Esophagus squamous epithelium (tissue), 5 donors: Measurements from ENCODE around the gene SLC24A3. TPM values are rescaled to one million over a fixed set of nuclear protein-coding genes. Genes with fewer than 3 reads are reported as not detected.
A peak's percentile ranks its signal among the peaks of the same experiment; 100 is the strongest.

ENCODE experiments used
- DNase-seq: peaks from one replicate; lab custom pipeline; 2025; lab: John Stamatoyannopoulos, UW
- H3K27ac ChIP-seq, 4 donors: fragments of 200-600 bp; sonication (generic); one replicate each; pipeline ENCODE4 v1.5.1; 2016 to 2019; ENCODE audit warnings: mild to moderate bottlenecking in 1 of 4
- H3K27me3 ChIP-seq, 4 donors: fragments of 200-600 bp; sonication (generic); 1 replicate in 3 of 4; 2 replicates in 1 of 4; pipeline versions ENCODE4 v1.5.1 to v1.6.0; 2017 to 2021; ENCODE audit warnings: antibody characterized with exemption in 1 of 4
- H3K36me3 ChIP-seq, 3 donors: fragments of 200-600 bp; sonication (generic); one replicate each; pipeline ENCODE4 v1.5.1; 2016 to 2019
- H3K4me1 ChIP-seq, 3 donors: fragments of 200-600 bp; sonication (generic); one replicate each; pipeline ENCODE4 v1.5.1; 2017 to 2019
- H3K4me3 ChIP-seq, 4 donors: fragments of 200-600 bp; sonication (generic); 1 replicate in 3 of 4; 2 replicates in 1 of 4; pipeline ENCODE4 v1.5.1; 2016 to 2019; ENCODE audit warnings: mild to moderate bottlenecking in 2 of 4, moderate library complexity in 1 of 4
- H3K9me3 ChIP-seq, 3 donors: fragments of 200-600 bp; sonication (generic); one replicate each; pipeline ENCODE4 v1.5.1; 2016 to 2019
- POLR2A ChIP-seq, 4 donors: fragments of 450-650 bp; IDR thresholded peaks; one replicate each; pipeline ENCODE4 v1.6.1; 2017; ENCODE audit warnings: antibody characterized with exemption in 4 of 4, mild to moderate bottlenecking in 4 of 4, moderate library complexity in 3 of 4
- WGBS, 2 donors: methylation state at CpG; one replicate each; pipeline ENCODE4 v1.1.5; 2018; 5-methylcytosine and 5-hydroxymethylcytosine counted together
- intact Hi-C: fragments of 100-400 bp; cut with DNase I; formaldehyde crosslinking; loops from one replicate; pipeline ENCODE4 v1.15.0; 2022
- total RNA-seq, 4 donors: library from RNA; depleted of rRNA; stranded (reverse); fragments of >200 nt; gene quantifications; one replicate each; pipeline ENCODE4 v1.1.0, GENCODE V29; 2016
- TF ChIP-seq, protein P1 (sequence below), 6 experiments: fragments of 450-650 bp in 4 of 6; fragments of 200-600 bp in 2 of 6; sonication (generic) in 2 of 6; IDR thresholded peaks; one replicate each; pipeline ENCODE4 v1.5.1; 2016 to 2019; ENCODE audit warnings: antibody characterized with exemption in 6 of 6, mild to moderate bottlenecking in 4 of 6, moderate library complexity in 4 of 6
- donor health status: DM: yes; HTN: yes; CAD: no.

SLC24A3 gene
- total RNA-seq, 4 donors from 2014 or later: 3.0 to 8.2 (median 6.1) TPM

DNA sequence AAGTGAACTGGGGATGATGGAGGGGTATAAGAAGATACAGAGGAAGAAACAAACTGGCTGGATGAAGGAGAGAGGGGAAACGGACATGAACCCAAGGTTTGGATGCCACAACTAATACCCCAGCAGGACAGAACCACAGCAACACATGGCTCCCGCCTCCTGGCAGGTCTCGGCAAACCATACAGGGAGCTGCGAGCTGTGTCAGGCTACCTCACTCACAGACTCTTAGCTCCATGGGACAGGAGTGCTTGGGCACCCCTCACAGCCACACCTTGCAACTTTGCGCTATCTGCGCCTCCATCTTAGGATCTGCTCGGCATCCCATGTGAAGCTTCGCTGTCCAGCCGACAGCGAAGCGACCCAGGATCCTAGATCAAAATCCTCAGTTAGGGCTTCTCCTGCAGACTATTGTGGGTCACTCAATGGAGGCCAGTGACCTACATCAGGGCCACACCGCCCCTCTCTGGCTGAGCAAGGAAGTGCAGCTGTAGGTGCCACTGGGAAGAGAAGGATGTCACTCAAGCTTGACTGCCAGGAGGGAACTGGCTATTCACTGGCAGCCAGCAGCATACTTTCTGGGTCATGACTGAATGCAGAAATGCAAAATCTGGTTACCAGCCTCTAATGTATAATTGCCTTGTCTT, 371.2 kb downstream of the SLC24A3 start:
- TF ChIP-seq POLR2A (IDR thresholded peaks at IDR 0.05): no peak
- TF ChIP-seq, protein P1, sequence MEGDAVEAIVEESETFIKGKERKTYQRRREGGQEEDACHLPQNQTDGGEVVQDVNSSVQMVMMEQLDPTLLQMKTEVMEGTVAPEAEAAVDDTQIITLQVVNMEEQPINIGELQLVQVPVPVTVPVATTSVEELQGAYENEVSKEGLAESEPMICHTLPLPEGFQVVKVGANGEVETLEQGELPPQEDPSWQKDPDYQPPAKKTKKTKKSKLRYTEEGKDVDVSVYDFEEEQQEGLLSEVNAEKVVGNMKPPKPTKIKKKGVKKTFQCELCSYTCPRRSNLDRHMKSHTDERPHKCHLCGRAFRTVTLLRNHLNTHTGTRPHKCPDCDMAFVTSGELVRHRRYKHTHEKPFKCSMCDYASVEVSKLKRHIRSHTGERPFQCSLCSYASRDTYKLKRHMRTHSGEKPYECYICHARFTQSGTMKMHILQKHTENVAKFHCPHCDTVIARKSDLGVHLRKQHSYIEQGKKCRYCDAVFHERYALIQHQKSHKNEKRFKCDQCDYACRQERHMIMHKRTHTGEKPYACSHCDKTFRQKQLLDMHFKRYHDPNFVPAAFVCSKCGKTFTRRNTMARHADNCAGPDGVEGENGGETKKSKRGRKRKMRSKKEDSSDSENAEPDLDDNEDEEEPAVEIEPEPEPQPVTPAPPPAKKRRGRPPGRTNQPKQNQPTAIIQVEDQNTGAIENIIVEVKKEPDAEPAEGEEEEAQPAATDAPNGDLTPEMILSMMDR (IDR thresholded peaks at IDR 0.05): peak in 5 of 6 experiments; percentile 69 to 90 (median 74)
- H3K27ac ChIP-seq: no peak overlapping the region
- no peaks in the 10 kb centered on the region for H3K4me1 ChIP-seq
- no peak for DNase-seq
- H3K27me3 ChIP-seq: no peaks in the 10 kb centered on the region
- H3K36me3 ChIP-seq: peaks cover 0 to 14% (median 0%) of the 10 kb centered on the region in 3 donors
- H3K4me3 ChIP-seq: no peak overlapping the region
- H3K9me3 ChIP-seq: no peaks in the 10 kb centered on the region
- intact Hi-C loops: loop anchor here (5.0 kb wide), 1 partner anchor 376 kb away; no protein-coding TSS in a partner anchor
- WGBS, 2 donors: 66 to 79% methylated on average over 10 to 12 of the region's 12 CpGs

DNA sequence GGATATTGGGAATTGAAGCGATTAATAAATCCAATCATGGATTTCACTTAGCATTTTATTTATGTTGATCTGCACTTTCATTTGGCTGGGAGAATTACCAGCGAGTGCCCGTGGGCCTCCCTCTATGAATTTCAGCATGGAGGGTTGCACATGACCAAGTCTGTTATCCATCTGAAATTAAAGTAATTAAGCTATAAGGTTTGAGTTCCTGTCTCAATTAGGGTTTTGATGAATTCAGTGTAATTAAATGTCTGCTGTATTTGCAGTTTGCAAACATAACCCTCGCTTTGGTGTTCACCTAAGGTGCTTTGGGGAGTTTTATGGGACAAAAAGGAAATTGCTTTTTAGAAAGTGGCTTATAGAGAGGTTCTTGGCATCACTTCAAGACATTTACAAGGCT, 375.8 kb downstream of the SLC24A3 start:
- no peak for TF ChIP-seq POLR2A (IDR thresholded peaks at IDR 0.05)
- TF ChIP-seq, protein P1 (IDR thresholded peaks at IDR 0.05): no peak
- Histone ChIP-seq H3K4me3 (no peak overlapping the region), H3K36me3 (peaks cover 0 to 14% (median 0%) of the 10 kb centered on the region in 3 donors), H3K9me3 (no peaks in the 10 kb centered on the region), H3K27ac (no peak overlapping the region), H3K4me1 (no peaks in the 10 kb centered on the region), H3K27me3 (no peaks in the 10 kb centered on the region)
- 79 to 80% methylated on average over 4 of the region's 4 CpGs for WGBS, 2 donors
- intact Hi-C loops: no loop called here
- DNase-seq: no peak

DNA sequence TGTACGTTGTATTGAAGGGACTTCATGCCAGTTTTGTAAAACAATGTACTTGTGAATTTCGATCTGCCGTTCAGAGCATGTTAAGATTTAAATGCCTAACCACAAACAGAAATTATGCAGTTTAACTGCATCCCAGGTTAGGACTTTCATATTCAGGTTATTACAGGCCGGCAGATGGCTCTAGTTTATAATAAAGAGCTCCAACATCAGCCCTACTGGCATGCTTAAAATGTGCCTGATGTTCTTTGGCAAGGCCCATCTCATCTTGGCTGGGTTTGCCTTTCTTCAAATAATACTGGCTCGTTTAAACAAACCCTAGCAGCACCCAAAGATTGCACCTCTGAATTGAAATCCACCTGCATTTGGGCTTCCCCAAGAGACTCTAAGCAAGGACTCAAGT, 376.3 kb downstream of the SLC24A3 start:
- H3K27ac ChIP-seq: no peak overlapping the region
- H3K4me1 ChIP-seq: no peaks in the 10 kb centered on the region
- 33 to 35% methylated on average over 4 to 5 of the region's 5 CpGs for whole genome bisulfite sequencing, 2 donors
- no peak for DNase-seq
- no peak overlapping the region for H3K4me3 ChIP-seq
- TF ChIP-seq, protein P1 (IDR thresholded peaks at IDR 0.05): no peak
- no peak for TF ChIP-seq POLR2A (IDR thresholded peaks at IDR 0.05)
- intact Hi-C loops: no loop called here
- H3K36me3 ChIP-seq: peaks cover 0 to 14% (median 0%) of the 10 kb centered on the region in 3 donors
- no peaks in the 10 kb centered on the region for H3K27me3 ChIP-seq
- H3K9me3 ChIP-seq: no peaks in the 10 kb centered on the region

DNA sequence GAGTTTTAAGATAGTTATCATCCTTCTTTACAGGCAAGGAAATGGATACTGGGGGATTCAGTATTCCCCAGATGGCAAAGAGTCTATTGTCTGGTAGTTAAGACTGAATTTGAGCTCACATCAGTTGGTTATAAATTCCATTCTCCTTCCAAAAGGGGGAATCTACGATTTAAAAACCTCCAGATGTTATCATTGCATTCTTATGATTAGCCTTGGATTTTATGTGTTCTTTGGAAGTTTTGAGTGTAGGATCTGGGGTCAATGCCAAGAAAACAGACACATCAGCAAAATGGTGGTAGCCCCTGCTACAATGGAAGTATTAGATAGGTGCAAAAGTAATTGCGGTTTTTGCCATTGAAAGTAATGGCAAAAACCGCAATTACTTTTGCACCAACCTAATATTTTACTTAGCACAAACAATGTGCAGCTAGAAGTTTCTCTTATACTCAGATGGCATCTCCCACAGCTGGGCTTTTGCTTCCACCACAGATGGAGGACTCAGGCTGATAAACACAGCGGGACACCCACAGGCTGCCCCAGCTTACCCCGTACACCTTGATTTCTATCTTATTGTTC, 377.4 kb downstream of the SLC24A3 start:
- Histone ChIP-seq H3K9me3 (no peaks in the 10 kb centered on the region), H3K27ac (no peak overlapping the region), H3K4me1 (no peaks in the 10 kb centered on the region), H3K36me3 (peaks cover 0 to 14% (median 0%) of the 10 kb centered on the region in 3 donors), H3K4me3 (no peak overlapping the region), H3K27me3 (no peaks in the 10 kb centered on the region)
- TF ChIP-seq, protein P1 (IDR thresholded peaks at IDR 0.05): no peak
- no peak for TF ChIP-seq POLR2A (IDR thresholded peaks at IDR 0.05)
- no peak for DNase-seq
- intact Hi-C loops: no loop called here
- 88 to 90% methylated on average over 5 of the region's 5 CpGs for WGBS, 2 donors

DNA sequence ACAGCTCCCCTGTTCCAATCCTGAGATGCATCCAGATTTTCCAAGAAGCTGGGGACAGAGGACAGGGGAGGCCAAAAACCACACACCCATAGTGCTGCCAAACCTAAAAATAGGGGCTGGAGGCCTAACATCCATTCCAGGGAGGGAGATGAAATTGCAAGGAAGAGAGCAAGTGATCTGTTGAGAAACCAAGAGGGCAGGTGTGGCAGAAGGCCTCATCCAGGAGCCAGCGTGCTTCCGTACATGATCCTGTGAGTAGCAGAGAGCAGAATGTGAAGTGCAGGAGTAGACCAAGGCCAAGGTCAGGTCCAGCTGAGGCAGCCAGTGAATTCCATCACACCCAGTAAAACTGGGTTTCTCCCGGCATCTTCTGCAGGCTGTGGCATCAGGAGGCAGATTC, 377.9 kb downstream of the SLC24A3 start:
- TF ChIP-seq, protein P1 (IDR thresholded peaks at IDR 0.05): no peak
- no peak for TF ChIP-seq POLR2A (IDR thresholded peaks at IDR 0.05)
- intact Hi-C loops: no loop called here
- Histone ChIP-seq H3K4me1 (no peaks in the 10 kb centered on the region), H3K27ac (no peak overlapping the region), H3K27me3 (no peaks in the 10 kb centered on the region), H3K36me3 (peaks cover 0 to 14% (median 0%) of the 10 kb centered on the region in 3 donors), H3K9me3 (no peaks in the 10 kb centered on the region), H3K4me3 (no peak overlapping the region)
- WGBS, 2 donors: 81 to 100% methylated on average over 3 of the region's 3 CpGs
- DNase-seq: no peak
